Mesendoderm (in vitro differentiated cells): Measurements from ENCODE around the gene SRPK2.

Experiments
- DNase-seq: peaks from one replicate; pipeline ENCODE4 v3.0.0; 2013
- H2AK5ac ChIP-seq: 2 replicates; pipeline ENCODE4 v1.6.1; 2013; ENCODE audit warnings: low read length, inconsistent platforms
- H2BK120ac ChIP-seq: 2 replicates; pipeline ENCODE4 v1.6.1; 2013; ENCODE audit warnings: low read depth, mild to moderate bottlenecking, low read length, moderate library complexity, mixed read lengths
- H2BK15ac ChIP-seq: replicated peaks from 2 replicates; pipeline ENCODE4 v1.6.1; 2013; ENCODE audit warnings: low read depth, mild to moderate bottlenecking, moderate library complexity
- H2BK5ac ChIP-seq: 2 replicates; pipeline ENCODE4 v1.6.1; 2013; ENCODE audit warnings: low read length, inconsistent platforms
- H3K18ac ChIP-seq: 2 replicates; pipeline ENCODE4 v1.6.1; 2013; ENCODE audit warnings: mild to moderate bottlenecking, low read length, mixed read lengths
- H3K23ac ChIP-seq: one replicate; pipeline ENCODE4 v1.6.1; 2013; ENCODE audit warnings: low read length
- H3K27ac ChIP-seq: 2 replicates; pipeline ENCODE4 v1.5.1; 2013; ENCODE audit warnings: low read depth, mild to moderate bottlenecking, inconsistent platforms, low read length, moderate library complexity
- H3K27me3 ChIP-seq: 2 replicates; pipeline ENCODE4 v1.6.1; 2013; ENCODE audit warnings: low read length, control low read depth, mild to moderate bottlenecking, inconsistent platforms; ENCODE audit not compliant: insufficient read depth, poor library complexity
- H3K36me3 ChIP-seq: 2 replicates; pipeline ENCODE4 v1.6.1; 2013; ENCODE audit warnings: low read length, inconsistent platforms; ENCODE audit not compliant: control insufficient read depth, insufficient read depth
- H3K4ac ChIP-seq: one replicate; pipeline ENCODE4 v1.6.1; 2013; ENCODE audit warnings: low read depth, mild to moderate bottlenecking, low read length, moderate library complexity
- H3K4me1 ChIP-seq: 2 replicates; pipeline ENCODE4 v1.6.1; 2013; ENCODE audit warnings: low read depth, low read length, inconsistent platforms; ENCODE audit not compliant: control insufficient read depth
- H3K4me2 ChIP-seq: 2 replicates; pipeline ENCODE4 v1.6.1; 2013; ENCODE audit warnings: low read length
- H3K4me3 ChIP-seq: 2 replicates; pipeline ENCODE4 v1.5.1; 2013; ENCODE audit warnings: mild to moderate bottlenecking, low read length
- H3K56ac ChIP-seq: one replicate; pipeline ENCODE4 v1.6.1; 2013; ENCODE audit warnings: low read length
- H3K79me1 ChIP-seq: 2 replicates; pipeline ENCODE4 v1.6.1; 2013; ENCODE audit warnings: low read length, inconsistent platforms
- H3K79me2 ChIP-seq: 2 replicates; pipeline ENCODE4 v1.6.1; 2013; ENCODE audit warnings: mild to moderate bottlenecking, low read length; ENCODE audit not compliant: control insufficient read depth, insufficient read depth
- H3K9ac ChIP-seq: 2 replicates; pipeline ENCODE4 v1.6.1; 2013; ENCODE audit warnings: low read length, inconsistent platforms
- H4K5ac ChIP-seq: one replicate; pipeline ENCODE4 v1.6.1; 2013; ENCODE audit warnings: low read length
- H4K8ac ChIP-seq: one replicate; pipeline ENCODE4 v1.6.1; 2013; ENCODE audit warnings: low read depth, mild to moderate bottlenecking, control low read depth, low read length, moderate library complexity
- whole genome bisulfite sequencing: extraction: QIAGEN DNeasy Blood & Tissue Kit; methylation state at CpG from one replicate; pipeline ENCODE4 v1.1.7; 2013; ENCODE audit warnings: low lambda C conversion rate, missing lambda C conversion rate; ENCODE audit not compliant: insufficient coverage; ENCODE audit errors: extremely low coverage; 5-methylcytosine and 5-hydroxymethylcytosine counted together

The SRPK2 gene

DNA sequence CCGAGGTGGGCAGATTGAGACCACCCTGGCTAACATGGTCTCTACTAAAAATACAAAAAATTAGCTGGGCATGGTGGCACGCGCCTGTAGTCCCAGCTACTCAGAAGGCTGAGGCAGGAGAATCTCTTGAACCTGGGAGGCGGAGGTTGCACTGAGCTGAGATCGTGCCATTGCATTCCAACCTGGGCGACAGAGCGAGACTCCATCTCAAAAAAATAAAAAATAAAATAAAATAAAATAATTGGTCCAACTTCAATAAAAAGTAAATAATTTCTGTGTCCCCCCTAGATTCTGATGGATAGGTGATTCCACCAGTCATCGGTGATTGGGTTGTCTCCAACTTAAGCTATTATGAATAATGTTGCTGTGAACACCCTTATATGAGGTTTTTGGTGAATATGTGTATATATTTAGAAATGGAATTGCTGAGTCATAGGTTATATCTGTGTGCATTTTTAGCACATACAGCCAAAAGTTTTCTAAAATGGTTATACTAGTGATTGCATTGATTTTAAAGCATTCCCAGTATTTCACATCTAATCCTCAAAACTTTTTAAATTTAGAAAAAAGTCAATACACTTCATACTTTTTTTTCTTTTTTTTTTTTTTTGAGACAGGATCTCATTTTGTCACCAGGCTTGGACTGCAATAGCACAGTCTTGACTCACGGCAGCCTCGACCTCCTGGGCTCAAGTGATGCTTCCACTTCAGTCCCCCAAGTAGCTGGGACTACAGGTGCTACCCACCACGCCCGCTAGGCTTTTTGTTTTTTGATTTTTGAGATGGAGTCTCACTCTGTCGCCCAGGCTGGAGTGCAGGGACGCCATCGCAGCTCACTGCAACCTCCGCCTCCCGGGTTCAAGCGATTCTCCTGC lies 13.7 kb upstream of the SRPK2 start:
- Histone ChIP-seq H4K8ac (no peak overlapping the region), H3K4me1 (no peaks in the 10 kb centered on the region), H2BK5ac (no peak overlapping the region), H3K79me1 (no peaks in the 10 kb centered on the region), H3K9ac (no peak overlapping the region), H3K18ac (no peak overlapping the region), H3K27ac (no peak overlapping the region), H3K4me3 (no peak overlapping the region), H3K23ac (no peak overlapping the region), H3K79me2 (no peaks in the 10 kb centered on the region), H3K4me2 (no peak overlapping the region), H2BK15ac (no peak overlapping the region), H3K36me3 (no peaks in the 10 kb centered on the region), H4K5ac (no peak overlapping the region), H3K56ac (no peak overlapping the region), H3K4ac (no peak overlapping the region), H3K27me3 (no peaks in the 10 kb centered on the region), H2BK120ac (no peak overlapping the region), H2AK5ac (no peak overlapping the region)
- no peak for DNase-seq
- WGBS: no CpG with 5 or more reads among the region's 18 CpGs

- no peaks in the 10 kb centered on the region for H3K79me1 ChIP-seq
- H3K18ac ChIP-seq: no peak overlapping the region
- H3K56ac ChIP-seq: no peak overlapping the region
- no peak overlapping the region for H4K8ac ChIP-seq
- no peaks in the 10 kb centered on the region for H3K4me1 ChIP-seq
- H3K27me3 ChIP-seq: no peaks in the 10 kb centered on the region
- H3K27ac ChIP-seq: no peak overlapping the region
- no peak overlapping the region for H2BK15ac ChIP-seq
- H3K9ac ChIP-seq: no peak overlapping the region
- no peaks in the 10 kb centered on the region for H3K36me3 ChIP-seq
- no peak overlapping the region for H2AK5ac ChIP-seq
- no peak overlapping the region for H3K23ac ChIP-seq
- H2BK5ac ChIP-seq: no peak overlapping the region
- H3K4me2 ChIP-seq: no peak overlapping the region
- H3K79me2 ChIP-seq: no peaks in the 10 kb centered on the region
- no peak for DNase-seq
- no peak overlapping the region for H2BK120ac ChIP-seq
- no peak overlapping the region for H3K4me3 ChIP-seq
- H4K5ac ChIP-seq: no peak overlapping the region
- no peak overlapping the region for H3K4ac ChIP-seq
- whole genome bisulfite sequencing: no CpG with 5 or more reads among the region's 3 CpGs
These were observed 10.5 kb upstream of the SRPK2 start for GRCh38 chr7:105399043-105399725.

GRCh38 chr7:105396566-105396965 lies 7.8 kb upstream of the SRPK2 start:
- no CpG with 5 or more reads among the region's 3 CpGs for WGBS
- no peak overlapping the region for H3K4ac ChIP-seq
- H3K4me3 ChIP-seq: no peak overlapping the region
- H3K56ac ChIP-seq: no peak overlapping the region
- H2BK5ac ChIP-seq: no peak overlapping the region
- no peaks in the 10 kb centered on the region for H3K36me3 ChIP-seq
- H2BK15ac ChIP-seq: no peak overlapping the region
- no peaks in the 10 kb centered on the region for H3K79me2 ChIP-seq
- H3K18ac ChIP-seq: no peak overlapping the region
- no peak overlapping the region for H3K4me2 ChIP-seq
- no peak overlapping the region for H2AK5ac ChIP-seq
- no peak overlapping the region for H4K8ac ChIP-seq
- H3K79me1 ChIP-seq: no peaks in the 10 kb centered on the region
- H2BK120ac ChIP-seq: no peak overlapping the region
- H3K23ac ChIP-seq: no peak overlapping the region
- no peak overlapping the region for H3K27ac ChIP-seq
- no peak overlapping the region for H4K5ac ChIP-seq
- H3K27me3 ChIP-seq: no peaks in the 10 kb centered on the region
- no peak for DNase-seq
- H3K4me1 ChIP-seq: no peaks in the 10 kb centered on the region
- no peak overlapping the region for H3K9ac ChIP-seq

- H4K8ac ChIP-seq: no peak overlapping the region
- H2BK15ac ChIP-seq: no peak overlapping the region
- no peak overlapping the region for H2BK5ac ChIP-seq
- WGBS: no CpG with 5 or more reads among the region's 5 CpGs
- no peak overlapping the region for H3K4me2 ChIP-seq
- peaks cover 6% of the 10 kb centered on the region for H3K79me2 ChIP-seq
- no peak overlapping the region for H3K18ac ChIP-seq
- H3K27ac ChIP-seq: no peak overlapping the region
- H3K79me1 ChIP-seq: no peaks in the 10 kb centered on the region
- no peak for DNase-seq
- no peak overlapping the region for H4K5ac ChIP-seq
- H2BK120ac ChIP-seq: no peak overlapping the region
- no peaks in the 10 kb centered on the region for H3K4me1 ChIP-seq
- H3K27me3 ChIP-seq: no peaks in the 10 kb centered on the region
- no peak overlapping the region for H2AK5ac ChIP-seq
- H3K4ac ChIP-seq: no peak overlapping the region
- no peak overlapping the region for H3K56ac ChIP-seq
- no peak overlapping the region for H3K9ac ChIP-seq
- no peak overlapping the region for H3K23ac ChIP-seq
- no peaks in the 10 kb centered on the region for H3K36me3 ChIP-seq
- no peak overlapping the region for H3K4me3 ChIP-seq
These were observed 2.7 kb upstream of the SRPK2 start for GRCh38 chr7:105391429-105391828.

DNA sequence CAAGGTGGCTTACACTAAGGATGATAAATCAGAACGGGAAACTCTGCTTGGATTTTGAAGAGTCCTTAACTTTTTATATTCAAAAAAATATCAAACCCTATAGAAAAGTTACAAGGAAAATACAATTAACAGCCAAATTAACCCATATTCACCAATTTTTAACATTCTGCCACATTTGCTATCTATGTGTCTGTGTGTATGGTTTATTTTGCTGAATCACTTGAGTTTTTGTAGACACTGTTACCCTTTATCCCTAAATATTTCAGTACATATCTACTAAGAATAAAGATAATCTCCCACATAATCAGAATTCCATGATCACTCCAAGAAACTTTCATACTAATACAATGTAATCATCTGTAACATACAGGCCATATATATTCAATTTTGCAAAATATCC lies 1.2 kb upstream of the SRPK2 start:
- Histone ChIP-seq H4K8ac (no peak overlapping the region), H3K79me1 (no peaks in the 10 kb centered on the region), H3K18ac (no peak overlapping the region), H3K9ac (no peak overlapping the region), H3K56ac (no peak overlapping the region), H3K4me2 (no peak overlapping the region), H2BK5ac (no peak overlapping the region), H4K5ac (no peak overlapping the region), H3K27me3 (no peaks in the 10 kb centered on the region), H3K4me1 (no peaks in the 10 kb centered on the region), H2BK120ac (no peak overlapping the region), H3K4ac (no peak overlapping the region), H2AK5ac (no peak overlapping the region), H3K4me3 (no peak overlapping the region), H3K36me3 (no peaks in the 10 kb centered on the region), H2BK15ac (no peak overlapping the region), H3K27ac (no peak overlapping the region), H3K79me2 (peaks cover 8% of the 10 kb centered on the region), H3K23ac (no peak overlapping the region)
- DNase-seq: no peak
- WGBS: no CpG with 5 or more reads among the region's 1 CpG
